Stimulated activated CD4-positive, alpha-beta T cell treated with anti-CD3 and anti-CD28 coated beads, Interleukin-4, amount 100 ng/mL, for 48 hours (primary cell): Measurements from ENCODE around the gene PRKG1.
"Not testable (repeated sequence)": the region's sequence is repeated elsewhere in the genome, so short reads cannot be mapped to it uniquely, and the experiment has no call there.

Experiments used
- DNase-seq, 2 donors: peaks; one replicate each; pipeline ENCODE4 v3.0.0-alpha.2; 2020; ENCODE audit warnings: low read depth in 2 of 2

Gene PRKG1

DNA sequence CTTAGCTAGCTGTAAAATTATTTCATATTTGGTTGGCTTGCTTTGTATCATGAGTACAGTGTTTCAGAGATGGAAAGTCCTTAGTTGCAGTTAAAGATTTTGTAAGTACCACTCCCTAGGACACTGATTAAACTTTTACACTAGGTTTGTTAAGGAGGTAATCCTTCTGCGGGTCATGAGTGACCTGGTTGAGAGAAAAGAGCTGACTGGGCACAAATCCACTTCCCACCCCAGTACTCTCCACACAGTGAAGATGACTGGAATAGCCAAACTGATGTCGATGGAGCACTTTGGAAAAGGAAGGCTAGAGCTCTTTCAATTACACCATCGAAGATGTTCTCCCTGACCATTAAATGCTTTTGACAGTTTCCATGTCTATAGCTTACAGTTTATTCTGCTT lies 433.2 kb downstream of the PRKG1 start:
- no peak for DNase-seq

DNA sequence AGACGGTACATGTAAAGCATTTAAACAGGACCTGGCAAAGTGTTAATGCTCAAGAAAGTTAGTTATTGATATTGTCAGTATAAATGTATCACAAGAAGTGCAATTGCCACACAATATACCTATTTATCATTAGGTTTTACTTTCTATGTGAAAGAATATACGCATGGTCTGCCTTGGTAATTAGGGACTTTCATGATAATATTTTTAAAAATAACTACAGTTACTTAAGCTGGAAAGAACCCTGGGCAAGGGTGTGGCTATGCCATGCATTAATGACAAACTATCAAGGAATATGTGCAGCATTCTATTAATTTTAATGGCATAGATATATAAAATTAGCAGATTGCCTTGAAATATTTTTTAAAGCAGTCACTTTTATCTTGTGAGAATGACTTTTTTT lies 433.9 kb downstream of the PRKG1 start:
- DNase-seq = no peak

DNA sequence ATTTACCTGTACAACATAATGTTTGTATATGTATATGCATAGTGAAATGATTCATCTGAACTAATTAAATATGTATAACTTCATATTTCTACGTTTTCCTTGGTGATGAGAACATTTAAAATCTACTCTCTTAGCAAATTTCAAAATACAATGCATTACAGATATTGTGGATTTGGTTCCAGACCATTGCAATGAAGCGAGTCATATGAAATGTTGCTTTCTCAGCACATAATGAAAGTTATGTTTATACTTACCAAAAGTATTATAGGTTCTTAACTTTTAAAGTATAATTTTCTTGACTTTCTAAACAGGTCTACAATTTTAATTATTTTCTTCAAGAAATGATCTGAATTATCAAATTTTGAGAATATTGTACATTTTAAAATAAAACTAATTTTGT lies 435.9 kb downstream of the PRKG1 start:
- no peak for DNase-seq

GRCh38 chr10:51521605-51522004 lies 447.3 kb downstream of the PRKG1 start:
- no peak for DNase-seq

DNA sequence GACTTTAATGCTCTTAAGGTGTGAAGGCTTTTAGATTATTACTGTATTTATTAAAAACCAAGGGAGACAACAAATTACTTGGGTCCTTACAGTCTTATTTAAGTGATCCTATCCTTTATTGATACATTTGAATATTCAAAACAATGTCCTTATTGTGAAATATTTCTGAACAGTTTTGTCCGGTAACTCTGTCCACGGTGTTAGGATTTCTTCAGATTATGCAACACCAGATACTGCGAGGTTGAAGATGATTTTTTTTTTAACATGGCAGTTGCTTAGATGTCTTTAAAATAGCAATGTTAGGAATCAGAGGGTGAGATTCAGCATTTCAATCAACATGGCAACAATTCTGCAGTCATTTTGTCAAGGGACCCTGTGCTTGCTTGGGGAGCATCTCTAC lies 448.6 kb downstream of the PRKG1 start:
- no peak for DNase-seq

DNA sequence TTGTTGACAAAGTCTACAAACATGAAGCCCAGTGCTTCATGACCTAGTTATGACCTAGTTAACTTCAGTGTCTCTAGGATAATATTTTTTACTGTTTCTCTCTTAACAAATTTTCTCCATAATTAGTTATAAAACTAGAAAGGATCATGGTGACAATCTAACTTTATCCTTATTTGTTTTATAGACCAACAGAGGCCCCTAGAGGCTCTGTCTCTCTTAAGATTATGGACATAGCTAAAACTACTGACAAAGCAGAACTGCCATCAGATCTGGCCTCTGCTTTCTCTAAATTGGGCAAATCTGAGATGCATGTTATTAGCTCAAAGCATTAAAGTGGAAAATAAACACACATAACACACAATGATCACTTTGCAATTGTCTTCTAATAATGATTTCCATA lies 449.2 kb downstream of the PRKG1 start:
- DNase-seq = no peak

DNA sequence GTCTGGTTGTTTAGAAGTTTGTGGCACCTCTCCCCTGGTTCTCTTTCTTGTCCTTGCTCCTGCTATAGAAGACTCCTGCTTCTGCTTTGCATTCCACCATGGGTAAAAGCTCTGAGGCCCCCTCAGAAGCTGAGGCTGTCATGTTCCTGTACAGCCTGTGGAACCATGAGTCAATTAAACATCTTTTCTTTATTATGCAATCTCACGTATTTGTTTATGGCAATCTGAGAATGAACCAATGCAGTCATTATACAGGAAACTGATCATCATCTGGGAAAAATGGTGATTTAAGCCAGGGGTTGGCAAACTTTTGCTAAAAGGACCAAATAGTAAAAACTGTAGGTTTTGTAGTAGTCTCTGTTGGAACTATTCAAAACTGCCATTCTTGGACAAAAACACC lies 449.8 kb downstream of the PRKG1 start:
- DNase-seq = no peak

DNA sequence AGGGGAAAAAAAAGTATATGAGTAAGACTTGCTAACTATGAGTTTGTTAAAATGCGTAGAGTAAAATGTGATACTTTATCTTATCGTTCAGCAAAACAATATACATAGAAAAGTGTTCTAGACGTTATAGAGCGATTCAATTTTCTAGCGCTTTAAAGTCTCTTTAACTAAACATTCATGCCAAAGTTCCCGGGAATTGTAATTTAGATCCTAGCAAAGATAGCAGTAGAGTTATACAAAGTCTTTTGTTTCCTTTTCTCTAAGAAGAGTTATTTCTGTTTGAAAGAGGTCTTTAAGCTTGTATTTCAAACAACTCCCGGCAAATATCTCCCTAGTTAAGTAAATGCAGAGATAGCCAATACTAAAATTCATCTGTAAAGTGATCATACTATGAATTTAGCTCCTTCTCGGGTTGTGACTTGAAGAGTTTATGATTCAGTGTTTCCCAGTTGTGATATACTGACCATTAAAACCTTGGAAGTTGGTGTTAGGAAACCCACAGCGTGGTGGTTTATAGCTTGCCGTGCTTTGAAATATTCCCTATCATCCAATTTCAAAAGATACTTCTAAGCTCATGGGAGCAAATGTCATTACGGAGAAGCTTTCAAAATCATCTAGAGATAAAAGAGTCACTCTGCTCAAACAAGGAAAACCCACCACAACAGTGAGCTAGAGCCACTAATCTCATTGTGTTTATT lies 453.4 kb downstream of the PRKG1 start:
- no peak for DNase-seq

GRCh38 chr10:51528527-51528926 lies 454.2 kb downstream of the PRKG1 start:
- DNase-seq = no peak

DNA sequence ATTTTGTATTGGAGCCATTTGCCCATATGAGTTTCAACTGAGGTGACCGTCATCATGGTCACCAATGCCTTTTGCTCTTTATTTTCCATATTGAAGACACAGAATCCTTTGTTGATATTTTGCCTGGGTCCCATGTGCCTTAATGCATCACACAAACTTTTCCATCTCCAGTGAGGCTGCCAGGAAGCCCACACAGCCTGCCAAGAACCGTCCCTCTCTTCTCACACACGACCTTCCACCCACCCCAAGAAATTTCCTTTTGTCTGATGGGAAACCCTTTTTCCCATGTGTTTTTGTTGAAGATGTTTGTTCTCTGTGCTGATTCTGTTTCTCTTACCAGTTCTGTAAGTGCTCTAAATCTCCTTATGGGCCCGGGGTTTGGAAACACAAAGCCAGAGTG lies 456.3 kb downstream of the PRKG1 start:
- DNase-seq = no peak

DNA sequence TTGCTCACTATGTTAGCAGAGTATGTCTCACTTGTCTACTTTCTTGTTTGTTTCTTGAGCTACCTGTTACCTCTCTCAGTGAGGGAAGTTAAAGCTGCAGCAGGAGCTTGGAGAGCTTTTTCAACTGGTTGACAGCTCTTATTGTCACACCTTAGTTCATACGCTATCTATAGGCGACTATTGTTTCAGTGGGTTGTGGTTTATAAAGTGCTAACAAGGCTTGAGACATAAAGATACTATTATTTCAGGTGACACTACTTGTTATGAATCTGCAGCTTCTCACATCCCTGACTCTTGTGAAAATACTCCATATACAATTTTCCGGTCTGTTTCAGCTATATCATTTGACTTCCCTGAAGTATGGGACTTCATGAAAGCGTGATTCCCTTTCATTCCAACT lies 457.8 kb downstream of the PRKG1 start:
- DNase-seq = no peak

DNA sequence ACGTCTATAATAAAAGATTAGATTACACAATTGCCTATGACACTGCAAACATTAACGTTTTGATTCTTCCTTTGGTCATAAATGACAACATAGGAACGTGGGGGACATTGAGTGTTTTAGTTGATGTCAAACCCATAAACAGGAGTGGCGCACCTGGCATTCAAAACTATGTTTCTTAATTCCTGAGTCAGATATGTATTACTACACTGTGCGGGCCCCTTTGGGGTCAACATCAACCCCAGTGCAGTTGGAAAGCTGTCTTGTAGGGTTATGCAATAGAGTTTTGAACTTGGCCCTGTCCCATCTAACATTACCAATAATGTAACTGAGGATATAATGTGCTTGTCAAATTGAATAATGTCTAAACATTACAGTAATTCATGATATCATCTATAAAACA lies 468.6 kb downstream of the PRKG1 start:
- no peak for DNase-seq

- DNase-seq = no peak
Observed at GRCh38 chr10:51544933-51545332, 470.6 kb downstream of the PRKG1 start.

DNA sequence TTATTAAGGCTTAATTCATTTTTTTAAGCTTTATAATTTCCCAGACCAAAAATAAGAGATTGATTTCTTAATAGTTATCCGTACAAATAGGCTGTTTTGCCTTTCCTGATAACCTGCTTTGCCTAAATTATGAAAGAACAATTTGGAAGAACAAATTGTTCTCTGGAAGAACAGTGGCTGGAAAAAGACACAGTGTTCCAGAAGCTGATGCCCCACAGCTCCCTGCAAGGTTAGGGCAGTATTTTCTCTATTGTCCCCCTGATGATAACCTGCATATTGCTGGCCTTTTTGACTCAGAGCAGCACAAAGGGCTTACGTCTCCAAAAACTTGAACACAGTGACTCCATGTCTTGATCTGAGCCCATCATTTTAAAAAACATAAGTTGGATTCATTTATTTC lies 473.7 kb downstream of the PRKG1 start:
- no peak for DNase-seq

DNA sequence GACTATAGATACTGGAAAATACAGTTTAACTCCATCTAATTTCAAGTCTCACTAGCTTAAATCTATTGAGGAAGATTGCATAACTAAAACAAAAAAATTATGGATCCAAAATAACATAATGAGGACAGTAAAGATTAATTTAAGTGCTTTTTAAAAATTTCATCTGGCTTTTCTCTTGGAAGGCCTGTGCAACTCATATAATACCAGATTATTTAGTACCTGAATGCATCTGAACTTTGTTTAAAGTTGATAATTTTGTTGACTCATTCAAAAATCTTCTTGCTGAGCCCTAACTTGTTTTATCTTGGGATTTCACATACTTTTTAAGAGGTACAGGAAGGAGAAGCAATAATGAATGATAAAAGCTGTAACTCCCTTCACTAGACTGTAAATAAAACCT lies 478.6 kb downstream of the PRKG1 start:
- DNase-seq = no peak

DNA sequence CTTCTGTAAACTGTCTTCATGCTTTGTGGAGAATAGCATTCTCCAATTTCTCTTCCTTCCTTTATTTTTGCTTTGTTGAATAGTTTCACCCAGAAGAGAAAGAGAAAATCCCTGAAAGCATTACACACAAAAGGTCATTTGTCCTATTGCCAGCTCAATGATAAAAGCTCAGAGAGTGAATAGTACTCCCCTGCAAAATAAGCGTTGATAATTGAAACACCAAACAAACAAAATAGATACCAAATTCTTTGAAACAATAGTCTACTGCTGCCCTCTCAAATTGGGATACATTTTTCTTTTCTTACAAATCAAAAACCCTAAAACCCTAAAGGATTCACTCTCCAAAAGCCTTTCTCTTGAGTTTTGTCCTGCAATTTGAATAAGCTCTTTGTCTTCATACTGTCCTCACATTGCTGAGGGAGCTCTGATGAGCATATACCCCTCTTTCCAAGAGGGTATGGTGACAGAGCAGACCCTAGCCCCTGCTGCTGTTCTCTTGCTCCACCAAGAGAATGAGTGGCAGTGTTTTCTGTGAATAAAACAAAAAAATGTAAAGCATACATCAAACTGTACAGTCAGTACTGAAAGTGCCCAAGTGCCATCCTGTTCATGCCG lies 490.7 kb downstream of the PRKG1 start:
- no peak for DNase-seq

DNA sequence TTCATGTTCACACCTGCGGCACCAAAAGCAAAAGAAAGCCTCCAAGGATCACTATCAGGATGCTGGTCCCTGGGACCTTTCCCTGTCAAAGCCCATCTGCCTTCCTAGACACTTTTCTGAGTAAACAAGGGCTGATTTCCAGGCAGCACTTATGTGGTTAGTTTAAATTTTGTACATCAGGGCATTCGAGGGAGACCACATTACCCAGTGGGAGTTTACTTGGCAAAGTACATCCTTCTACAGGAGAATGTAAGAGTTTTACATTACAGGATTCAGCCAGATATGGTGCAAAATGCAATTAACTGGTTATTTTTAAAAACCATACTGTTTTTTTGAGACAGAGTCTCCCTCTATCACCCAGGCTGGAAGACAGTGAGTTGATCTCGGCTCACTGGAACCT lies 493.0 kb downstream of the PRKG1 start:
- no peak for DNase-seq

- no peak for DNase-seq
Observed at GRCh38 chr10:51569467-51569866, 495.2 kb downstream of the PRKG1 start.

DNA sequence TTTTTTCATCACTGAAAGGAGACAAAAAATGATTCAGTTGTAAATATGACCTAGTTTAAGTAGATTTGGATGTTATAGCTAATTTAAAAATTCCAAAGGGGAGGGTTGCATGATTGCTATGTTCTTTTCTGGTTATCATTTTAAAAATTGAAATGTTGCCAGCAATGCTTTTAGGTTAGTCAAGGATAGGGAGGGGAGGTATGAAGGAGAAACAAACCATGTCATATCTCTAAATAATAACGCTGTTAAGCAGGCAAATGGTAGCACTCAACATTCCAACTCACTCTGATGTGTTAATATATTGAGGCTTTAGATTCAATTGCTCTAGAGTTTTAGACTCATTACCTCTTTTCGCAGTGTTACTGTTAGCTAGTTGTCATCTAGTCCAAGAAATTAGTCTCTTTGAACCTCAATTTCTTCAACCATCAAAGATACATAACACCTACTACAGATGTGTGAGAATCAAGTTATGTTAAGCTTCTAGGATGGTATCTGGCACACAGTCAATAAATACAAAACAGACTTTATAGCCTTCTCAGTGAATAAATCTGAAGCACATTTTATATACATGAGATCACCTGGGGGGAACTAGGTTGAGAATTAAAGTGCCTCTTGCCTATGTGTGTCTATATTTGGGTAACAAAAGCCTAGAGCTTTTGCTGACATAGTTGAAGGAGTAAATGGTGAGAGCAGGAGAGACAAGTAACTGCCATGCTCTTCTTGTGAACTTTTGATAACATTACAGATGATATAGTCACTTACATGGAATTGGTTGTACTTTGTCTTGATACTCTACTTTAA lies 500.2 kb downstream of the PRKG1 start:
- no peak for DNase-seq

DNA sequence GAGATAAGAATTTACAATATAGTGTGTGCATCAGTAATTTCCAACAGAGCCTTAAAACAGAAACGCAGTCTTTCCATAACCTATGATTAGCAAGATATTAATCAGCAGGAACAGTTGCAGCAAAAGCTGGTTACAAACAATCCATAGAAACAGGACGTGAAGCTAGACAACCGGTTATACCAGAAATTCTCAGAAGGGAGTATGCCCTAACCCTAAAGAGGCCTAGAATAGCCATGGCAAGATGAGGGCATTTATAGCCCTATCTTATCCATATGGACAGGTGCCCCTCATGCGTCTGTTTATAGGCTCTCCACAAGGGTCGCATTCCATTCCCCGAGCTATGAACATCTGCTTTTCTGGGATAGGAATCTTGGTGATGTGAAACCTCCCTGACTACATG lies 506.9 kb downstream of the PRKG1 start:
- DNase-seq = not testable (repeated sequence)

- no peak for DNase-seq
Observed at GRCh38 chr10:51583976-51584375, 509.7 kb downstream of the PRKG1 start.

DNA sequence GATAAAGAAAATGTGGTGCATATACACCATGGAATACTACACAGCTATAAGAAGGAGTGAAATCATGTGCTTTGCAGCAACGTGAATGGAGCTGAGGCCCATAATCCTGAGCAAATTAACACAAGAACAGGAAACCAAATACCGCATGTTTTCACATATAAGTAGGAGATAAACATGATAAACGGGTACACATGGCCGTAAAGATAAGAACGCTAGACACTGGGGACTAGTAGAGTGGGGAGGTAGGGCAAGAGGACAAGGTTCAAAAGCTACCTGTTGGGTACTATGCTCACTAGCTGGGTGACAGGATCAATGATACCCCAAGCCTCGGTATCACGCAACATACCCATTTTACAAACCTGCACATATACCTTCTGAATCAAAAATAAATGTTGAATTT lies 511.5 kb downstream of the PRKG1 start:
- DNase-seq = no peak

GRCh38 chr10:51588984-51589383 lies 514.7 kb downstream of the PRKG1 start:
- DNase-seq = no peak
